ENCODE data around the gene NETO1.

DNA sequence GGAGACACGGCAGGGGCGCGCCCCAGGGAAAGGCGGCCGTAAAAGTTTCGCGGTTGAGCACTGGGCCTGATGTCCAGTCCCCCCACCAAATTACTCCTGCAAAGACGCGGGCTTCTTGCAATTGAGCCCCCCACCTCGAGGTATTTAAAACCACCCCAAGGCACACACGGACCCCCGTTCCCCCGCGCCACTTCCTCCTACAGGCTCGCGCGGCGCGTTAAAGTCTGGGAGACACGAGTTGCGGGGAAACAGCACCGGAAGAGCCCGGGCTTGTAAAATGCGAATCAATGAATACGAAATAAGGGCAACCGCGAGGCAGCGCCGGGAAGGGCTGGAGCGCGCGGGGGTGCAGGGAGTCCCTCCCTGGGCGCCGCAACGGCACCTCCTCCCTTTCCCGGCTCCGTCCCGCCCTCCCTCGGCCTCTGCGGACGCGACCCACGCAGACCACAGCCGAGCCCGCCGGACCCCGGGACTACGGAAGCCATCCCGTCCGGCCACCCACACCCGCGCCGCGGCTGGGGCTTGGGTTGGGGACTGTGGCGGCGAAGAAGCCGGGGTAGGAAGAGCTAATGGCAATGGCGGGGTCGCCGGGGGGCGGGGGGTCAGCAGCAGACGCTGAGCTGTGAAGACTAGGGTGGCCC lies 918 bp upstream of the NETO1 start:
- TF ChIP-seq, protein P1, sequence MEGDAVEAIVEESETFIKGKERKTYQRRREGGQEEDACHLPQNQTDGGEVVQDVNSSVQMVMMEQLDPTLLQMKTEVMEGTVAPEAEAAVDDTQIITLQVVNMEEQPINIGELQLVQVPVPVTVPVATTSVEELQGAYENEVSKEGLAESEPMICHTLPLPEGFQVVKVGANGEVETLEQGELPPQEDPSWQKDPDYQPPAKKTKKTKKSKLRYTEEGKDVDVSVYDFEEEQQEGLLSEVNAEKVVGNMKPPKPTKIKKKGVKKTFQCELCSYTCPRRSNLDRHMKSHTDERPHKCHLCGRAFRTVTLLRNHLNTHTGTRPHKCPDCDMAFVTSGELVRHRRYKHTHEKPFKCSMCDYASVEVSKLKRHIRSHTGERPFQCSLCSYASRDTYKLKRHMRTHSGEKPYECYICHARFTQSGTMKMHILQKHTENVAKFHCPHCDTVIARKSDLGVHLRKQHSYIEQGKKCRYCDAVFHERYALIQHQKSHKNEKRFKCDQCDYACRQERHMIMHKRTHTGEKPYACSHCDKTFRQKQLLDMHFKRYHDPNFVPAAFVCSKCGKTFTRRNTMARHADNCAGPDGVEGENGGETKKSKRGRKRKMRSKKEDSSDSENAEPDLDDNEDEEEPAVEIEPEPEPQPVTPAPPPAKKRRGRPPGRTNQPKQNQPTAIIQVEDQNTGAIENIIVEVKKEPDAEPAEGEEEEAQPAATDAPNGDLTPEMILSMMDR (conservative IDR thresholded peaks at IDR 0.05), result no peak
- TF ChIP-seq ZFX (IDR thresholded peaks at IDR 0.05), result 0 out of 2 replicates have a peak, but pooled peaks have one; percentile 30
